OCI-LY3 (cell line): ENCODE data around the gene SETBP1.

Experiments used
- EZH2phosphoT487 ChIP-seq: fragments of 200-600 bp; shearing (Covaris generic); IDR thresholded peaks from 2 replicates; pipeline ENCODE4 v1.6.1; 2018; ENCODE audit warnings: antibody characterized with exemption, mixed run types, low read depth
- TF ChIP-seq, protein P1 (sequence below): fragments of 200-600, 300-600 bp; sonication (generic); IDR thresholded peaks from 2 replicates; pipeline ENCODE4 v1.5.1; 2014; ENCODE audit warnings: antibody characterized with exemption, low read length, low read depth

DNA sequence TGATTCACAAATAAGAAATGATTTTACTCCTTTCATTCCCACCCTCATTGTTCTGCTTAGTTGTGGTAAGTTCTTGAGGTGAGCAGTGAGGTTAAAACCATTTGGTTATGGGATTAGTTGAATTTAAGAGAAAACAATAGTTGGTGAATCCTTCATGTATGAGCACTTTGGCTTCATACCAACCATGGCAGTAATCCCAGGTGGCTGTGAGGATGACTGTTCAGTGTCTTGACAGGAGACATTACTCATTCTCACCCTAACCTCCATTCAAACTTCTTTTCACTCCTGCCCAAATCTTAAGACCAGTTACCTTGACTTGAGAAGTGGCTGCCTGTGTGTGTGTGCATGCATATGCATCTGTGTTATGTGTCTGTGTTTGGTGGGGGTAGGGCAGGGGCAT, 143.1 kb downstream of the SETBP1 start:
- TF ChIP-seq, protein P1, sequence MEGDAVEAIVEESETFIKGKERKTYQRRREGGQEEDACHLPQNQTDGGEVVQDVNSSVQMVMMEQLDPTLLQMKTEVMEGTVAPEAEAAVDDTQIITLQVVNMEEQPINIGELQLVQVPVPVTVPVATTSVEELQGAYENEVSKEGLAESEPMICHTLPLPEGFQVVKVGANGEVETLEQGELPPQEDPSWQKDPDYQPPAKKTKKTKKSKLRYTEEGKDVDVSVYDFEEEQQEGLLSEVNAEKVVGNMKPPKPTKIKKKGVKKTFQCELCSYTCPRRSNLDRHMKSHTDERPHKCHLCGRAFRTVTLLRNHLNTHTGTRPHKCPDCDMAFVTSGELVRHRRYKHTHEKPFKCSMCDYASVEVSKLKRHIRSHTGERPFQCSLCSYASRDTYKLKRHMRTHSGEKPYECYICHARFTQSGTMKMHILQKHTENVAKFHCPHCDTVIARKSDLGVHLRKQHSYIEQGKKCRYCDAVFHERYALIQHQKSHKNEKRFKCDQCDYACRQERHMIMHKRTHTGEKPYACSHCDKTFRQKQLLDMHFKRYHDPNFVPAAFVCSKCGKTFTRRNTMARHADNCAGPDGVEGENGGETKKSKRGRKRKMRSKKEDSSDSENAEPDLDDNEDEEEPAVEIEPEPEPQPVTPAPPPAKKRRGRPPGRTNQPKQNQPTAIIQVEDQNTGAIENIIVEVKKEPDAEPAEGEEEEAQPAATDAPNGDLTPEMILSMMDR: no peak
- no peak for TF ChIP-seq EZH2phosphoT487
